ENCODE measurements around the gene SAMD11.

Gene SAMD11

GRCh38 chr1:919271-919872 is 4.4 kb upstream of the SAMD11 start:
- H3K27me3 ChIP-seq (ENCODE audit: control insufficient read depth, low read length) = peaks cover 50% of the 10 kb centered on the region
- H3K79me2 ChIP-seq (ENCODE audit: control insufficient read depth, low read length) = no peaks in the 10 kb centered on the region
- no peak overlapping the region for H3K4me2 ChIP-seq (ENCODE audit: low read length)
- H3K27ac ChIP-seq (ENCODE audit: low read depth, low read length) = no peak overlapping the region
- no peaks in the 10 kb centered on the region for H3F3A ChIP-seq (ENCODE audit: control insufficient read depth, insufficient read depth)
- no peak overlapping the region for H3K4me3 ChIP-seq (ENCODE audit: low read length)
- TF ChIP-seq CTCF (IDR thresholded peaks at IDR 0.05; ENCODE audit: low read depth, low read length, poor library complexity, severe bottlenecking) (peak; percentile 25), EZH2phosphoT487 (IDR thresholded peaks at IDR 0.05; ENCODE audit: borderline replicate concordance, low read length) (no peak)
- no peaks in the 10 kb centered on the region for H4K20me1 ChIP-seq (ENCODE audit: control insufficient read depth, insufficient read depth, low read depth, low read length)
- peaks cover 20% of the 10 kb centered on the region for H3K4me1 ChIP-seq (ENCODE audit: control insufficient read depth, low read length)
- H3K9me3 ChIP-seq (ENCODE audit: control insufficient read depth, insufficient read depth, low read length) = no peaks in the 10 kb centered on the region
- no peaks in the 10 kb centered on the region for H3K36me3 ChIP-seq (ENCODE audit: control insufficient read depth, low read length)
- no peaks in the 10 kb centered on the region for H3K9me2 ChIP-seq (replicated peaks; ENCODE audit: control insufficient read depth, low read length)

- Histone ChIP-seq H3K27me3 (ENCODE audit: control insufficient read depth, low read length) (peaks cover 56% of the 10 kb centered on the region), H3K4me3 (ENCODE audit: low read length) (no peak overlapping the region), H3K36me3 (ENCODE audit: control insufficient read depth, low read length) (no peaks in the 10 kb centered on the region), H3K4me1 (ENCODE audit: control insufficient read depth, low read length) (peaks cover 20% of the 10 kb centered on the region), H3K9me3 (ENCODE audit: control insufficient read depth, insufficient read depth, low read length) (no peaks in the 10 kb centered on the region), H3F3A (ENCODE audit: control insufficient read depth, insufficient read depth) (no peaks in the 10 kb centered on the region), H3K27ac (ENCODE audit: low read depth, low read length) (no peak overlapping the region), H3K79me2 (ENCODE audit: control insufficient read depth, low read length) (no peaks in the 10 kb centered on the region), H4K20me1 (ENCODE audit: control insufficient read depth, insufficient read depth, low read depth, low read length) (no peaks in the 10 kb centered on the region), H3K9me2 (replicated peaks; ENCODE audit: control insufficient read depth, low read length) (no peaks in the 10 kb centered on the region), H3K4me2 (ENCODE audit: low read length) (no peak overlapping the region)
- TF ChIP-seq CTCF (IDR thresholded peaks at IDR 0.05; ENCODE audit: low read depth, low read length, poor library complexity, severe bottlenecking) (no peak), EZH2phosphoT487 (IDR thresholded peaks at IDR 0.05; ENCODE audit: borderline replicate concordance, low read length) (no peak)
Measured at GRCh38 chr1:920010-920409, 3.7 kb upstream of the SAMD11 start.

GRCh38 chr1:920521-920920 is 3.2 kb upstream of the SAMD11 start:
- Histone ChIP-seq H3K27ac (ENCODE audit: low read depth, low read length) (no peak overlapping the region), H3K4me1 (ENCODE audit: control insufficient read depth, low read length) (peaks cover 20% of the 10 kb centered on the region), H3K79me2 (ENCODE audit: control insufficient read depth, low read length) (no peaks in the 10 kb centered on the region), H4K20me1 (ENCODE audit: control insufficient read depth, insufficient read depth, low read depth, low read length) (no peaks in the 10 kb centered on the region), H3K36me3 (ENCODE audit: control insufficient read depth, low read length) (no peaks in the 10 kb centered on the region), H3K9me3 (ENCODE audit: control insufficient read depth, insufficient read depth, low read length) (no peaks in the 10 kb centered on the region), H3F3A (ENCODE audit: control insufficient read depth, insufficient read depth) (no peaks in the 10 kb centered on the region), H3K4me2 (ENCODE audit: low read length) (peak overlapping the region; percentile 47), H3K4me3 (ENCODE audit: low read length) (no peak overlapping the region), H3K27me3 (ENCODE audit: control insufficient read depth, low read length) (peaks cover 56% of the 10 kb centered on the region), H3K9me2 (replicated peaks; ENCODE audit: control insufficient read depth, low read length) (no peaks in the 10 kb centered on the region)
- TF ChIP-seq CTCF (IDR thresholded peaks at IDR 0.05; ENCODE audit: low read depth, low read length, poor library complexity, severe bottlenecking) = no peak
- TF ChIP-seq EZH2phosphoT487 (IDR thresholded peaks at IDR 0.05; ENCODE audit: borderline replicate concordance, low read length) = no peak
